Osteoblast (primary cell): ENCODE results near the gene SCGN. TPM values are rescaled to one million over a fixed set of nuclear protein-coding genes. Genes with fewer than 3 reads are reported as not detected.

Source experiments
- DNase-seq: peaks from one replicate; pipeline ENCODE4 v3.0.0; 2011; ENCODE audit warnings: low spot score, mixed read lengths; ENCODE audit not compliant: insufficient read length; ENCODE audit errors: missing footprints
- H2AFZ ChIP-seq: 2 replicates; pipeline ENCODE4 v1.6.0; 2011; ENCODE audit warnings: mild to moderate bottlenecking, low read length
- H3K27ac ChIP-seq: 2 replicates; pipeline ENCODE4 v1.5.1; 2011; ENCODE audit warnings: mild to moderate bottlenecking, low read depth, low read length, moderate library complexity
- H3K27me3 ChIP-seq: 2 replicates; pipeline ENCODE4 v1.6.0; 2012; ENCODE audit warnings: mild to moderate bottlenecking, control low read depth, inconsistent platforms, low read length, moderate library complexity; ENCODE audit not compliant: insufficient read depth
- H3K36me3 ChIP-seq: 2 replicates; pipeline ENCODE4 v1.5.1; 2011; ENCODE audit warnings: mild to moderate bottlenecking, low read length, control low read depth, moderate library complexity; ENCODE audit not compliant: insufficient read depth
- H3K4me1 ChIP-seq: 2 replicates; pipeline ENCODE4 v1.5.1; 2011; ENCODE audit warnings: mild to moderate bottlenecking, low read length, control low read depth, moderate library complexity; ENCODE audit not compliant: insufficient read depth
- H3K4me2 ChIP-seq: 2 replicates; pipeline ENCODE4 v1.6.0; 2011; ENCODE audit warnings: mild to moderate bottlenecking, low read length; ENCODE audit not compliant: insufficient read depth
- H3K4me3 ChIP-seq: fragments of 200-600 bp; sonication (generic); 3 replicates; pipeline ENCODE4 v1.5.1; 2012; ENCODE audit warnings: mild to moderate bottlenecking, low read length, inconsistent platforms; ENCODE audit not compliant: insufficient read depth
- H3K79me2 ChIP-seq: 2 replicates; pipeline ENCODE4 v1.6.0; 2012; ENCODE audit warnings: mild to moderate bottlenecking, low read length, control low read depth, inconsistent platforms; ENCODE audit not compliant: insufficient read depth
- H3K9me3 ChIP-seq: 2 replicates; pipeline ENCODE4 v1.5.1; 2011; ENCODE audit warnings: low read depth, low read length, control low read depth
- H4K20me1 ChIP-seq: 2 replicates; pipeline ENCODE4 v1.6.0; 2012; ENCODE audit warnings: mild to moderate bottlenecking, low read length, control low read depth; ENCODE audit not compliant: insufficient read depth
- total RNA-seq: library from RNA; depleted of rRNA; stranded (reverse); fragments of >200 nt; gene quantifications from 2 replicates; pipeline ENCODE4 v1.2.3, GENCODE V29; 2012
- TF ChIP-seq, protein P1 (sequence below): IDR thresholded peaks from 2 replicates; pipeline ENCODE4 v1.5.1; 2011; ENCODE audit warnings: mild to moderate bottlenecking, low read depth, low read length, moderate library complexity; ENCODE audit errors: extremely low read depth

SCGN gene
- total RNA-seq, 1 donor, result not detected

DNA sequence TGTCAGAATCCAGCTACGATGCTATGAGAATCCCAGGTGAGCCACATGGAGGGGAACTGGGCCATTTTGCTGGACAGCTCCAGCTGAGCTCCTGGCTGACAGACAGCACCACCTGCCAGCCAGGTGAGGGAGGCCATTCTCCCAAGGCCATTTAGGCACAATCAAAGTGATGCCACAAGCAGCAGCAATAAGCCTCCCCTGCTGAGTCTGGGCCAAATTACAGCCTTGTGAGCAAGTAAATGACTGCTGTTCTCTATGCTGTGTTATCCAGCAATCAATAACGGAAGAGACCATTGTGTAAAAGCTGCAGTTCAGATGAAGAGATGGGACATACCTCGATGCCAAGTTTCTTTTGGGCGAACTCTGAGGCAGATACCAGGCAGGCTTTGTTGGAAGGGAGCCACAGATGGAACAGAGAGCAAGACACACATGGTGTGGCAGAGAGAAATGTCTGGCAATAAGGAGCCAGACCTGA lies 14.0 kb upstream of the SCGN start:
- H3K79me2 ChIP-seq, result no peaks in the 10 kb centered on the region
- H3K36me3 ChIP-seq, result no peaks in the 10 kb centered on the region
- H2AFZ ChIP-seq, result no peak overlapping the region
- H3K9me3 ChIP-seq, result no peaks in the 10 kb centered on the region
- H3K4me3 ChIP-seq, result no peak overlapping the region
- DNase-seq, result no peak
- no peak overlapping the region for H3K27ac ChIP-seq
- no peak overlapping the region for H3K4me2 ChIP-seq
- TF ChIP-seq, protein P1, sequence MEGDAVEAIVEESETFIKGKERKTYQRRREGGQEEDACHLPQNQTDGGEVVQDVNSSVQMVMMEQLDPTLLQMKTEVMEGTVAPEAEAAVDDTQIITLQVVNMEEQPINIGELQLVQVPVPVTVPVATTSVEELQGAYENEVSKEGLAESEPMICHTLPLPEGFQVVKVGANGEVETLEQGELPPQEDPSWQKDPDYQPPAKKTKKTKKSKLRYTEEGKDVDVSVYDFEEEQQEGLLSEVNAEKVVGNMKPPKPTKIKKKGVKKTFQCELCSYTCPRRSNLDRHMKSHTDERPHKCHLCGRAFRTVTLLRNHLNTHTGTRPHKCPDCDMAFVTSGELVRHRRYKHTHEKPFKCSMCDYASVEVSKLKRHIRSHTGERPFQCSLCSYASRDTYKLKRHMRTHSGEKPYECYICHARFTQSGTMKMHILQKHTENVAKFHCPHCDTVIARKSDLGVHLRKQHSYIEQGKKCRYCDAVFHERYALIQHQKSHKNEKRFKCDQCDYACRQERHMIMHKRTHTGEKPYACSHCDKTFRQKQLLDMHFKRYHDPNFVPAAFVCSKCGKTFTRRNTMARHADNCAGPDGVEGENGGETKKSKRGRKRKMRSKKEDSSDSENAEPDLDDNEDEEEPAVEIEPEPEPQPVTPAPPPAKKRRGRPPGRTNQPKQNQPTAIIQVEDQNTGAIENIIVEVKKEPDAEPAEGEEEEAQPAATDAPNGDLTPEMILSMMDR, result no peak
- no peaks in the 10 kb centered on the region for H3K27me3 ChIP-seq
- H4K20me1 ChIP-seq, result no peaks in the 10 kb centered on the region
- no peaks in the 10 kb centered on the region for H3K4me1 ChIP-seq

DNA sequence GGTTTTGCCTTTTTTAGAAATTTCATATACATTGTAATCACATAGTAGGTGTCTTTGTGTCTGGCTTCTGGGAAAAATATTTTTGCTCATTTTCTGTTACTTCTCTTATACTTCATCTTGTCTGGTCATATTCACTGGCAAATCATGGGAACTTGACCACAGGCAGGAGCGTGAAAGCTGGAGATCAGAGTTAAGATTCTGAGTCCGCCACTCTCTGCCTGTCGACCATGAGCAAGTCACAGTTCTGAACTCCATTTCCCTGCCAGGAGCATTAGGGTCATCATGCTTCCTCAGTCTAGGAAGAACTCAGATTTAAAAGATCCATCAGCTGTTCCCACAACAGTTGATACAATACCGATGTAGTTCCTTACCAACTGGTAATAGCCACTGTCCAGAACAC lies 12.4 kb upstream of the SCGN start:
- Histone ChIP-seq H3K4me3 (no peak overlapping the region), H3K27ac (no peak overlapping the region), H3K36me3 (no peaks in the 10 kb centered on the region), H4K20me1 (no peaks in the 10 kb centered on the region), H3K4me1 (no peaks in the 10 kb centered on the region), H3K79me2 (no peaks in the 10 kb centered on the region), H3K27me3 (no peaks in the 10 kb centered on the region), H3K4me2 (no peak overlapping the region), H2AFZ (no peak overlapping the region), H3K9me3 (no peaks in the 10 kb centered on the region)
- no peak for DNase-seq
- TF ChIP-seq, protein P1, result no peak

DNA sequence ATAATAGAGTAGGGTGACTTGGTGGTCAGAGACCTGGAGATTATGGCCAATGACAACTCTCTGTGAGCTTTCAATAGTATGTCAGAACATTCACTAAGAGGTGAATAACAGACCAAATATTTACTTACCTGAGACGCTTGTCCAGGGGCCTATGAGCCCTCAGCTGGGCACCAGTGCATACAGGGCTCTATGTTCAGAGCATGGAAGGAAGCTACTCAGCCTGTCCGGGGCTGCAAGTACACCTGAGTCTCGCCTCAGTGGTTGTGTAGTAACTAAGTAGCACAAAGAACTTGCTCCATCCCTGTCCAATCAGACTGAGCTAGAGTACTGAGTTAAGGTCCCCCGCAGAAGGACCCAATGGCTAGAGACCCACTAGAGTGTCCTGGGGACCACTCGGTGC lies 11.6 kb upstream of the SCGN start:
- Histone ChIP-seq H4K20me1 (no peaks in the 10 kb centered on the region), H2AFZ (no peak overlapping the region), H3K4me2 (no peak overlapping the region), H3K79me2 (no peaks in the 10 kb centered on the region), H3K4me3 (no peak overlapping the region), H3K4me1 (no peaks in the 10 kb centered on the region), H3K27ac (no peak overlapping the region), H3K9me3 (no peaks in the 10 kb centered on the region), H3K27me3 (no peaks in the 10 kb centered on the region), H3K36me3 (no peaks in the 10 kb centered on the region)
- TF ChIP-seq, protein P1, result no peak
- DNase-seq, result no peak

DNA sequence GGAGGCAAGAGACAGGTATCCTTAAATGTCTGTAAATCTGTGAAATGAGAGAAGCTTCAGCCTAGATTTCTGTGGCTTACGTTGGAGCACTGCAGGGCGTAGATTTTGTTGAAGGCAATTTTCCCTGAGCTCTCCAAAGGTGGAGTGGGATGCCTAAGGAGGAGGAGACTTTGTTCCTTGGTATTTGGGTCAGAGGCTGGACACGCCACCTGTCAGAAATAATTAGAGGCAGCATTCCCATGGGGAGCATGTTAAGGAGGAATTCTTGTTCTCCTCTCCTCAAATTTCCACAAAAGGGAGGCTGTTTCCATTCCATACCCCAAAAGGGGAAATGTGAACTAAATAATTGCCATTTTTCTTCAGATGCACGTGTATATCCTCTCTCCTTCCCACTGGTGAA lies 11.1 kb upstream of the SCGN start:
- no peaks in the 10 kb centered on the region for H3K27me3 ChIP-seq
- no peak for DNase-seq
- TF ChIP-seq, protein P1, result no peak
- no peaks in the 10 kb centered on the region for H3K79me2 ChIP-seq
- no peaks in the 10 kb centered on the region for H3K9me3 ChIP-seq
- H3K4me1 ChIP-seq, result no peaks in the 10 kb centered on the region
- no peak overlapping the region for H3K27ac ChIP-seq
- H3K36me3 ChIP-seq, result no peaks in the 10 kb centered on the region
- no peak overlapping the region for H2AFZ ChIP-seq
- H3K4me3 ChIP-seq, result no peak overlapping the region
- H4K20me1 ChIP-seq, result no peaks in the 10 kb centered on the region
- H3K4me2 ChIP-seq, result no peak overlapping the region
